Prostate gland (tissue), 2 donors: ENCODE results near the gene MAD1L1.

ENCODE experiments used
- CTCF ChIP-seq, 4 experiments: fragments of 200-600 bp in 2 of 4; fragments of 450-650 bp in 2 of 4; sonication (generic) in 2 of 4; IDR thresholded peaks; 1 replicate in 3 of 4; 2 replicates in 1 of 4; pipeline ENCODE4 v1.5.1; 2016 to 2019; ENCODE audit warnings: antibody characterized with exemption in 4 of 4, mild to moderate bottlenecking in 2 of 4, moderate library complexity in 2 of 4
- POLR2A ChIP-seq: fragments of 450-650 bp; IDR thresholded peaks from one replicate; pipeline ENCODE4 v1.6.1; 2016; ENCODE audit warnings: antibody characterized with exemption, mild to moderate bottlenecking
- POLR2AphosphoS5 ChIP-seq: sonication (generic); formaldehyde crosslinking; IDR thresholded peaks from one replicate; pipeline ENCODE4 v1.6.1; 2017; ENCODE audit warnings: antibody characterized with exemption

DNA sequence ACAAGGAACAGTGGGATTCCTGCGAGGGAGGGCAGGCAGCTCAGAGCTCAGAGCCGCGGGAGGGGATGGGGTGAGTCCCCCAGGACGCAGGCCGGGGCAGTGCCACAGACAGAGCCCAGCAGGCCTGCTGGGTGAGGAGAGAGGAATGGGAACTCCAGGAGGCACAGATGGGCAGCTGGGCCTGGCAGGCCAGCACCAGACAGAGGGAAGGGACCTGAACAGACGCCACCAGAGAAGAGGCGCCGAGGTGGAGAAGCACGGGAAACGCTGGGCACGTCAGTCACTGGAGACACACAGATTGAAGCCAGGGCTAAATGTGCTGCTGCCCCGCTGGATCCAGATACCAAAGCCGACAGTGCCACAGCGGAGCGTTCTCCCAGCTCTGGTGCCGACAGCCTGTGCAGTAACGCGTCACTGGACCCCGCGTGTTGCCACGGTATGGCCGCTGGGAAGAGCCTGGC, 225.8 kb downstream of the MAD1L1 start:
- TF ChIP-seq CTCF (IDR thresholded peaks at IDR 0.05) (no peak), POLR2AphosphoS5 (no peak), POLR2A (no peak)
